Endothelial cell of umbilical vein (primary cell): ENCODE data around the gene HDAC5. TPM values are rescaled to one million over a fixed set of nuclear protein-coding genes. Genes with fewer than 3 reads are reported as not detected.

Experiments used
- BruUV-seq: library from RNA; stranded (reverse); fragments of 400-500 nt; replicated peaks from 2 replicates; lab custom pipeline; 2021; lab: Mats Ljungman, UMichigan
- CTCF ChIA-PET: fragments of 300-600, 350-600 bp; sonication (Branson Sonifier 250); formaldehyde crosslinking; loops from one replicate; lab custom pipeline; 2021; ENCODE audit warnings: antibody characterized with exemption, inconsistent platforms; lab: Charles Lee
- POLR2A ChIA-PET: fragments of 300-600, 350-600 bp; sonication (Branson Sonifier 250); formaldehyde crosslinking; loops from one replicate; lab custom pipeline; 2021; ENCODE audit warnings: antibody characterized with exemption, inconsistent platforms; lab: Charles Lee
- DNase-seq: peaks from one replicate; pipeline ENCODE4 v3.0.0-alpha.2; 2011; ENCODE audit warnings: low read depth, low spot score
- FAIRE-seq: peaks from 2 replicates; lab custom pipeline; 2011; peaks lifted over from hg19 to GRCh38; lab: Jason Lieb, UNC
- H2AFZ ChIP-seq: 2 replicates; pipeline ENCODE4 v1.6.0; 2012; ENCODE audit warnings: low read depth, low read length, control low read depth, inconsistent platforms
- H3K27ac ChIP-seq: 2 replicates; pipeline ENCODE4 v1.5.1; 2011; ENCODE audit warnings: low read depth, mild to moderate bottlenecking, control low read depth, low read length, moderate library complexity; ENCODE audit not compliant: insufficient read depth
- H3K27me3 ChIP-seq, 2 experiments: 2 replicates each; pipeline versions ENCODE4 v1.6.0 to v1.6.1; 2011; ENCODE audit warnings: low read length in 2 of 2, mixed read lengths in 1 of 2; ENCODE audit not compliant: control insufficient read depth in 2 of 2, insufficient read depth in 2 of 2
- H3K36me3 ChIP-seq, 2 experiments: 2 replicates in 1 of 2; 3 replicates in 1 of 2; pipeline ENCODE4 v1.5.1; 2011; ENCODE audit warnings: low read length in 2 of 2, mild to moderate bottlenecking in 1 of 2, moderate library complexity in 1 of 2; ENCODE audit not compliant: control insufficient read depth in 2 of 2, insufficient read depth in 2 of 2; ENCODE audit errors: extremely low read depth in 1 of 2
- H3K4me1 ChIP-seq: 3 replicates; pipeline ENCODE4 v1.5.1; 2011; ENCODE audit warnings: mild to moderate bottlenecking, low read length; ENCODE audit not compliant: control insufficient read depth, insufficient read depth; ENCODE audit errors: extremely low read depth
- H3K4me2 ChIP-seq: 2 replicates; pipeline ENCODE4 v1.6.1; 2011; ENCODE audit warnings: low read length, control low read depth, mixed read lengths; ENCODE audit not compliant: insufficient read depth
- H3K4me3 ChIP-seq, 3 experiments: fragments of 200-600 bp in 1 of 3; sonication (generic), shearing (Covaris generic) in 1 of 3; replicated peaks in 1 of 3; 2 replicates each; pipeline ENCODE4 v1.5.1; 2011 to 2016; ENCODE audit warnings: control low read depth in 3 of 3, low read length in 3 of 3, mild to moderate bottlenecking in 2 of 3, inconsistent platforms in 1 of 3, low read depth in 1 of 3, moderate library complexity in 1 of 3; ENCODE audit not compliant: insufficient read depth in 1 of 3
- H3K79me2 ChIP-seq: 2 replicates; pipeline ENCODE4 v1.6.0; 2012; ENCODE audit warnings: low read length, inconsistent platforms; ENCODE audit not compliant: control insufficient read depth, insufficient read depth
- H3K9ac ChIP-seq: replicated peaks from 2 replicates; pipeline ENCODE3; 2011; ENCODE audit warnings: low read length, control low read depth; ENCODE audit not compliant: insufficient read depth; ENCODE audit errors: extremely low read depth
- H3K9me1 ChIP-seq: replicated peaks from 3 replicates; pipeline ENCODE4 v1.6.0; 2011; ENCODE audit warnings: mild to moderate bottlenecking, low read length; ENCODE audit not compliant: control insufficient read depth, insufficient read depth; ENCODE audit errors: extremely low read depth
- H3K9me3 ChIP-seq: replicated peaks from 2 replicates; pipeline ENCODE4 v1.5.1; 2012; ENCODE audit warnings: low read length, inconsistent platforms; ENCODE audit not compliant: control insufficient read depth, insufficient read depth
- H4K20me1 ChIP-seq: replicated peaks from 2 replicates; pipeline ENCODE3; 2011; ENCODE audit warnings: mild to moderate bottlenecking, low read length; ENCODE audit not compliant: control insufficient read depth, insufficient read depth; ENCODE audit errors: extremely low read depth
- EZH2 ChIP-seq: IDR thresholded peaks from 2 replicates; pipeline ENCODE4 v1.6.1; 2012; ENCODE audit warnings: borderline replicate concordance, low read depth, mild to moderate bottlenecking, moderate library complexity, low read length, inconsistent platforms; ENCODE audit not compliant: severe bottlenecking
- dilution Hi-C: fragments of 300-500 bp; cut with MboI; formaldehyde crosslinking; loops from one replicate; pipeline ENCODE4 v1.15.0; 2019; ENCODE audit warnings: low sequenced_read_pairs; ENCODE audit not compliant: extremely low pct_ligation_motif_present
- intact Hi-C: fragments of 100-400 bp; cut with micrococcal nuclease; formaldehyde crosslinking; loops from one replicate; pipeline ENCODE4 v1.10.0; 2022
- polyA plus RNA-seq, 4 experiments: library from polyadenylated mRNA; depleted of rRNA in 3 of 4; stranded (reverse) in 3 of 4; unstranded in 1 of 4; fragments of >200 nt; gene quantifications; 2 replicates each; pipeline versions ENCODE4 v1.2.1 to v1.2.3, GENCODE V29; 2011 to 2012; ENCODE audit warnings: missing spikeins in 1 of 4
- total RNA-seq: library from RNA; stranded (reverse); gene quantifications from 2 replicates; pipeline ENCODE4 v1.2.3, GENCODE V29; 2021
- TF ChIP-seq, protein P1 (sequence below), 2 donors: IDR thresholded peaks; 1 replicate in 1 of 2; 2 replicates in 1 of 2; pipeline ENCODE4 v1.5.1; 2011; ENCODE audit warnings: low read length in 2 of 2, mild to moderate bottlenecking in 2 of 2, moderate library complexity in 2 of 2, control low read depth in 1 of 2, inconsistent platforms in 1 of 2, low read depth in 1 of 2; ENCODE audit not compliant: insufficient read depth in 1 of 2; ENCODE audit errors: extremely low read depth in 1 of 2
- TF ChIP-seq, protein P2 (sequence below): IDR thresholded peaks from 2 replicates; pipeline ENCODE4 v1.6.1; 2011; ENCODE audit not compliant: insufficient read depth, insufficient read length

HDAC5 gene
- total and polyA plus RNA-seq, 2 donors (not counting 3 experiments of a cell fraction or from before 2014, with no cell fraction given): 35.4 to 40.4 TPM

DNA sequence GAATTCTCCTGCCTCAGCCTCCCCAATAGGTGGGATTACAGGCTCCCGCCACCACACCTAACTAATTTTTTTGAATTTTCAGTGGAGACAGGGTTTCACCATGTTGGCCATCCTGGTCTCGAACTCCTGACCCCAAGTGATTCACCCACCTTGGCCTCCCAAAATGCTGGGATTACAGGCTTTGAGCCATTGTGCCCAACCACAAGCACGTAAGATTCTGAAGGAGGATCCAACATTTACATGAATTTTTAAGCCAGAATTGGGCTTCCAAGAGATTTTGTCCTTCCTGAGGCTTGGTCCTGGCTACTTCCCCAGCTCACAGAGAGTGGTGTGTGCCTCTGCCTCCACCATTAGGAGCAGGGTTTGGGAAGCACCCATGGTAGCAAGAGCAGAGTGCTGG lies 41.8 kb downstream of the HDAC5 start:
- dilution Hi-C loops: no loop called here
- Histone ChIP-seq H3K27me3 (no peaks in the 10 kb centered on the region), H2AFZ (no peak overlapping the region), H3K4me1 (no peaks in the 10 kb centered on the region), H3K9ac (no peak overlapping the region), H3K36me3 (peaks cover 0 to 24% of the 10 kb centered on the region in 2 experiments), H3K9me1 (no peaks in the 10 kb centered on the region), H3K4me3 (no peak overlapping the region), H3K9me3 (no peaks in the 10 kb centered on the region), H3K4me2 (no peak overlapping the region), H3K79me2 (no peaks in the 10 kb centered on the region), H3K27ac (no peak overlapping the region), H4K20me1 (no peaks in the 10 kb centered on the region)
- ChIA-PET POLR2A (no interaction called here), CTCF (interaction anchor here (0.6 to 1.0 kb wide), 2 partner anchors 34 to 87 kb away, joined by 3 read pairs; no protein-coding TSS in a partner anchor)
- no peak for DNase-seq
- intact Hi-C loops: no loop called here
- no peak for FAIRE-seq
- TF ChIP-seq, protein P1, sequence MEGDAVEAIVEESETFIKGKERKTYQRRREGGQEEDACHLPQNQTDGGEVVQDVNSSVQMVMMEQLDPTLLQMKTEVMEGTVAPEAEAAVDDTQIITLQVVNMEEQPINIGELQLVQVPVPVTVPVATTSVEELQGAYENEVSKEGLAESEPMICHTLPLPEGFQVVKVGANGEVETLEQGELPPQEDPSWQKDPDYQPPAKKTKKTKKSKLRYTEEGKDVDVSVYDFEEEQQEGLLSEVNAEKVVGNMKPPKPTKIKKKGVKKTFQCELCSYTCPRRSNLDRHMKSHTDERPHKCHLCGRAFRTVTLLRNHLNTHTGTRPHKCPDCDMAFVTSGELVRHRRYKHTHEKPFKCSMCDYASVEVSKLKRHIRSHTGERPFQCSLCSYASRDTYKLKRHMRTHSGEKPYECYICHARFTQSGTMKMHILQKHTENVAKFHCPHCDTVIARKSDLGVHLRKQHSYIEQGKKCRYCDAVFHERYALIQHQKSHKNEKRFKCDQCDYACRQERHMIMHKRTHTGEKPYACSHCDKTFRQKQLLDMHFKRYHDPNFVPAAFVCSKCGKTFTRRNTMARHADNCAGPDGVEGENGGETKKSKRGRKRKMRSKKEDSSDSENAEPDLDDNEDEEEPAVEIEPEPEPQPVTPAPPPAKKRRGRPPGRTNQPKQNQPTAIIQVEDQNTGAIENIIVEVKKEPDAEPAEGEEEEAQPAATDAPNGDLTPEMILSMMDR (IDR thresholded peaks at IDR 0.05; ENCODE audit: extremely low read depth in 1 of 2, insufficient read depth in 1 of 2, low read depth in 1 of 2, low read length in 2 of 2): no peak
- TF ChIP-seq EZH2: no peak
- TF ChIP-seq, protein P2, sequence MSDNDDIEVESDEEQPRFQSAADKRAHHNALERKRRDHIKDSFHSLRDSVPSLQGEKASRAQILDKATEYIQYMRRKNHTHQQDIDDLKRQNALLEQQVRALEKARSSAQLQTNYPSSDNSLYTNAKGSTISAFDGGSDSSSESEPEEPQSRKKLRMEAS: no peak
- no TSS peak for BruUV-seq
